Dedifferentiated amniotic fluid mesenchymal stem cell (primary cell): Measurements from ENCODE around the gene PLXNA2.

Source experiments
- DNase-seq: peaks from one replicate; pipeline ENCODE4 v3.0.0-alpha.2; 2016; ENCODE audit errors: extremely low spot score

The PLXNA2 gene

GRCh38 chr1:207993477-207994445, 250.4 kb downstream of the PLXNA2 start:
- DNase-seq = no peak

DNA sequence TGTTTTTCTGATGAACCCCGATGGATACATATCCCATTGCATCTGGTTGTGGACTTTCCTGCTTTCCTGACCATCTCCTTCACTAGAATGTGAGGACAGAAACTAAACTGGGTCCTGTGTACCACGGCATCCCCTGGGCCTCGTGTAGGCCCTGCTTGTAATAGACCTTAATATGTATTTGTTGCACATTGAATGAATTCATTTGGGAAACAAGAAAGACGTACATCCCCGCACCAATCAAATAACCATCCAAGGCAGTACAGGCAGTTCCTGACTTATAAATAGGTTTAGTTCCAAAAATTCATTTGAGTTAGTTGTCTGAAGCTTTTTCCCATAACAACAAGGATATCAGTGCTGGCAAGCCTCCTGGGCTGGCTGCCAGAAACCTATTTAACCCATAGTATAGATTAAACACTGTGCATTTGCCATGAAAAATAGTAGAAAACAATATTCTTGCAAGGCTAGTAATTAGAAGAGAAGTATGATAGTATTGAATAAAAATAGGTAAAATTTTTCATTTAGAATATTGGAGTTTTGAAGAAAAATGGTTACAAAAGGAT, 251.4 kb downstream of the PLXNA2 start:
- no peak for DNase-seq

- no peak for DNase-seq
These were observed 252.6 kb downstream of the PLXNA2 start for GRCh38 chr1:207991583-207992026.

GRCh38 chr1:207990876-207991582, 253.2 kb downstream of the PLXNA2 start:
- no peak for DNase-seq

- no peak for DNase-seq
These were observed 253.7 kb downstream of the PLXNA2 start for GRCh38 chr1:207990455-207990854.

DNA sequence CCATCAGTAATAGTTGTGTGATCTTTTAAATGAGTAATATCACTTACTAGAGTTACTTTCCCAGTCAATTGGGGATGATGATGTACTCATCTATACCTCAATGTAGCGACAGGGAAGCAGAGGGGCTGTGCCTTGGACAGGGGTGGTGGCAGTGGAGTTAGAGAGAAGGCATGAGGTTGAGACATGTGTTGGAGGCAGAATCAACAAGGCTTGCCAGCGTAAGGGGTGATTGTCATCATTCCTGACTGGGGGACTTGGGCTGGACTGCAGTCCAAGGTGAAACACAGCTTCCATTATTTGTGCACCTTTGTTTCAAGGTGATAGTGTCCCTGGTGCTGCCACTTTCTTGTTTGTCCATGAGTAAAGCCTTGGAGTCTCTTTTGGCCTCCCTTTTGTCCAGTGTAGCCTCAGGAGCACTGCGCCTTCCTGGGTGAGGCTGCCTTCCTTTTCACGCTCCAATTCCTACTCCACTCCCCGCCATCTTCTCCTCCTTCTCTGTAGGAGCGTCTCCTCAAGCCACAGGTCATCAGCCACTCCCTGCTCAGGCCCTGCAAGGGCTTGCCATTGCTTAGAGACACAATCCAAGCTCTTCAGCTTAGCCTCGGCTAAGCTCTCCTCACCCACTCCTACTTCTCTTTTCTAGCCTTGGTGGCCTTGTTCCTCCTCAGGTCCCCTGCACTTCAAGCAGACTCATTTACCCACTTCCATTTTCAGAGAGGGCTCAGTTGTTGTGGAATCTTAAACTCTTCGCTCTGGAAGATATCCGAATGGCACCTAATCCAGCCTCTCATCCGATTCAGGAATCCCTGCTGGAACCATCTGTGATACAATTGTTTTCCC, 255.6 kb downstream of the PLXNA2 start:
- DNase-seq = no peak

DNA sequence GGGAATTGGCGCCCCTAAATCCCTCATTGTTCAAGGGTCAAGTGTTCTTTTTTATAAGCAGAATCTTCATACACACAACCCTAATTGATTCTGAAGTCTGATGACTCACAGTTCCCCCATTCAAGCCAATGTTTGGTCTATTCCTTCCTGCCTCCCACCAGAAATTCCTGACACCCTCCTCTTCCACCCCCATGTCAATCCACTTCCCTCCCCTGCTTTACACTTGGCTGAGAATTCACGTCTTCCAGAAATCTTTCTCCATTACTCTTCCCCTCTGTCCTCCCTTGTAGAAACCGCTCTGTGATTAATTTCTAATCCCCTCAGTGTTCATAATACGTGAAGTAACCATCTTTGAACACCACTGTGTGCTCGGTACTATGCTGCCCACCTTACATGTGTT, 257.0 kb downstream of the PLXNA2 start:
- no peak for DNase-seq

- DNase-seq = no peak
These were observed 258.2 kb downstream of the PLXNA2 start for GRCh38 chr1:207985996-207986395.

- no peak for DNase-seq
These were observed 259.2 kb downstream of the PLXNA2 start for GRCh38 chr1:207984831-207985572.

DNA sequence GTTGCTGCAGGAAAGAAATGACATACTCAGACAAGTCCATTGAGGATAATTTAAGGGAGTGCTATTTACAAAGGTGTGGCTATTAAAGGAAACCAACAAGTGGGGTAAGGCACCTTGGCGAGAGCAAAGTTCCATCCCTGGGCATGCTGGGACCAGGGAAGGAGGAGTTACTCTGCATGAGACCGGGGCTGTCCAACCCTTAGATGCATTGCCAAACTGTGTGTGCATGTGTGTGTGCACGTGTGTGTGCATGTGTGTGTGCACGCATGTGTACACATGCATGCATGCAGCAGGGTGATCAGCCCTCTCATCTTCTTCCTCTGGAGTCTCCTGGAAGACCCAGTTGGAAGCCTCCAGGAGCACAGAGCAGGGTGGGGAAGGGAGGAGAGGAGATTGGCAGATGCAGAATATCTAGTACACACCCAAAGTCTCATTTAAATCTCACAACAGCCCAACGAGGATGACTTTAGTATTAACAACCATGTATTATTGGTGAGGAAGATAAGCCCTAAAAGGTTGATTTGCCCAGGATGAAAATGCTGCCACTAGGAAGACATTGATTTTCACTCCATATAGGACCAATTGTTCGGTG, 261.0 kb downstream of the PLXNA2 start:
- no peak for DNase-seq

GRCh38 chr1:207981976-207982375, 262.2 kb downstream of the PLXNA2 start:
- no peak for DNase-seq

- DNase-seq = no peak
These were observed 265.7 kb downstream of the PLXNA2 start for GRCh38 chr1:207978441-207978840.

DNA sequence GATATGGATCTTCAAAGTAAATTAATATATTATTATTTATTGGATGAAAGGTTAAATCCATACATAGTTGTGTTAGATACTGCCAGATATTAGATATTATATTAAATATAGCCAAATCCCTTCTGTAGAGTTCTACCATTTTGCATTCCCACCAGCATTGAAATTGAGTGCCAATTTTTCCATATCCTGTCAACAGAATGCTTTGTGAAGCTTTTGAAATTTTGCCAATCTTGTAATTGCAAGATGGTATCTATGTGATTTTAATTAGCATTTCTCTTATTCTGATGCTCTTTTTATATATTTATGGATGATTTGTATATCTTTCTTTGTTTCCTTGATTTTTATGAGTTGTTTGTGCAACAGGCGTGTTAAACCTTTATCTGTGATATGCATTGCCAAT, 266.3 kb downstream of the PLXNA2 start:
- DNase-seq = no peak

DNA sequence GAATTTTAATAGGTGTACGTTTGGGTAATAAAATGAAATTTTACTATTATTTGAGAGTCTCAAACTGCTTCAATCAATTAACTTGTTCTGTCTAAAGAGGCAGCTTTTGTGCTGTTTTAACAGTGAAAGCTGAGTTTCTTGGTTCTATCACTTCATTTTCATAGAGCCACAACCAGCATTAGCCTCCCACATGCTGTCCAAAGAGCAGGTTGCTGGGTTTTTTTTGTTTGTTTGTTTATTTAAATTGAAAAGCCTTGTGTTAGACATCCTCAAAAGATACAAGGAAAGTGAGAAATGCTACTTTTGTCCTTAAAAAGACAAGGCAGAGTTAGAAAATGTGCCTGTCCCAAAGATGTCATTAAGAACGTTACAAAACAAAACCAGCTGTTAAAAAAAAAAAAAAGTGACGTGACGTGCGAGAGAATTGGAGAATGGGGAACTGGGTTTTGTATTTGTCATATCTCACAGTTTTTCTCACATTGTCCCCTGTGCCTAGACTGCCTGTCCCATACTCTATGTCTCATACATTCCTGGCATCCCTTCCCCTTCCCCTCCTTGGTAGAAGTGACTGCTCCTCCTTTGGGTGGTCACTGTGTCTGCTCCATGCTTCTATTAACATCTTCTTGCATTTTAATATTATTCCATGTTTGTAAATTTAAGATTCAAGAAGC, 270.2 kb downstream of the PLXNA2 start:
- DNase-seq = no peak

- DNase-seq = no peak
These were observed 271.8 kb downstream of the PLXNA2 start for GRCh38 chr1:207972337-207972736.
